Measurements from ENCODE around the gene SQSTM1.

Gene SQSTM1
- 211 to 540 (median 329) reads per million in 9 experiments for total RNA-seq

GRCh38 chr5:179820483-179821297 lies at the start of gene SQSTM1:
Gene SQSTM1 (plus strand): TSS chr5:179820905. CDS start chr5:179820937, 32 bp downstream.
- Mint-ChIP-seq H3K36me3 (ENCODE audit: insufficient read depth) (peaks cover 85% of the 10 kb centered on the region), H3K9me3 (no peaks in the 10 kb centered on the region), H3K4me1 (ENCODE audit: low read depth in 2 of 2) (peaks cover 37 to 48% of the 10 kb centered on the region in 2 donors), H3K4me3 (peak within 1 kb of the TSS; percentile 95 to 98), H3K27ac (peak within 1 kb of the TSS; percentile 99), H3K27me3 (no peaks in the 10 kb centered on the region)
- ATAC-seq (replicated peaks) (peak; percentile 42), DNase-seq (peak; percentile 77 to 85 (median 79))

GRCh38 chr5:179771311-179771895 lies 49.3 kb upstream of the SQSTM1 start:
- Mint-ChIP-seq H3K36me3 (ENCODE audit: insufficient read depth) (peaks cover 61% of the 10 kb centered on the region), H3K27me3 (no peaks in the 10 kb centered on the region), H3K4me3 (no peak overlapping the region), H3K4me1 (ENCODE audit: low read depth in 2 of 2) (no peaks in the 10 kb centered on the region), H3K9me3 (no peaks in the 10 kb centered on the region), H3K27ac (no peak overlapping the region)
- ATAC-seq (replicated peaks) = no peak
- DNase-seq = no peak

- Mint-ChIP-seq H3K4me3 (no peak overlapping the region), H3K36me3 (ENCODE audit: insufficient read depth) (peaks cover 58% of the 10 kb centered on the region), H3K27me3 (no peaks in the 10 kb centered on the region), H3K27ac (peak overlapping the region in 1 of 2 donors; percentile 63), H3K4me1 (ENCODE audit: low read depth in 2 of 2) (no peaks in the 10 kb centered on the region), H3K9me3 (no peaks in the 10 kb centered on the region)
- no peak for ATAC-seq (replicated peaks)
- DNase-seq = no peak
Measured at GRCh38 chr5:179772351-179772750, 48.4 kb upstream of the SQSTM1 start.

GRCh38 chr5:179773686-179774040 lies 47.0 kb upstream of the SQSTM1 start:
- DNase-seq = no peak
- ATAC-seq (replicated peaks) = no peak
- no peaks in the 10 kb centered on the region for H3K27me3 Mint-ChIP-seq
- H3K27ac Mint-ChIP-seq = peak overlapping the region in 1 of 2 donors; percentile 82
- no peak overlapping the region for H3K4me3 Mint-ChIP-seq
- no peaks in the 10 kb centered on the region for H3K9me3 Mint-ChIP-seq
- peaks cover 56% of the 10 kb centered on the region for H3K36me3 Mint-ChIP-seq (ENCODE audit: insufficient read depth)
- peaks cover 0 to 2% of the 10 kb centered on the region in 2 donors for H3K4me1 Mint-ChIP-seq (ENCODE audit: low read depth in 2 of 2)

GRCh38 chr5:179774442-179774841 lies 46.3 kb upstream of the SQSTM1 start:
- H3K27ac Mint-ChIP-seq = peak overlapping the region in 1 of 2 donors; percentile 59
- peaks cover 0 to 3% of the 10 kb centered on the region in 2 donors for H3K4me1 Mint-ChIP-seq (ENCODE audit: low read depth in 2 of 2)
- H3K36me3 Mint-ChIP-seq (ENCODE audit: insufficient read depth) = peaks cover 49% of the 10 kb centered on the region

GRCh38 chr5:179776411-179776938 lies 44.2 kb upstream of the SQSTM1 start:
- peaks cover 0 to 5% of the 10 kb centered on the region in 2 donors for H3K4me1 Mint-ChIP-seq (ENCODE audit: low read depth in 2 of 2)
- no peak overlapping the region for H3K4me3 Mint-ChIP-seq

More at GRCh38 chr5:179774442-179774841, 46.3 kb upstream of the SQSTM1 start:
- Mint-ChIP-seq H3K9me3 (no peaks in the 10 kb centered on the region), H3K27me3 (no peaks in the 10 kb centered on the region), H3K4me3 (no peak overlapping the region)
- ATAC-seq (replicated peaks) (no peak), DNase-seq (no peak)

GRCh38 chr5:179777456-179777855 lies 43.2 kb upstream of the SQSTM1 start:
- peak overlapping the region in 1 of 2 donors; percentile 78 for H3K27ac Mint-ChIP-seq
- peaks cover 0 to 5% of the 10 kb centered on the region in 2 donors for H3K4me1 Mint-ChIP-seq (ENCODE audit: low read depth in 2 of 2)
- DNase-seq (no peak), ATAC-seq (replicated peaks) (no peak)
- no peaks in the 10 kb centered on the region for H3K9me3 Mint-ChIP-seq
- H3K4me3 Mint-ChIP-seq = no peak overlapping the region
- peaks cover 23% of the 10 kb centered on the region for H3K36me3 Mint-ChIP-seq (ENCODE audit: insufficient read depth)
- no peaks in the 10 kb centered on the region for H3K27me3 Mint-ChIP-seq

More at GRCh38 chr5:179776411-179776938, 44.2 kb upstream of the SQSTM1 start:
- ATAC-seq (replicated peaks) (no peak), DNase-seq (no peak)
- Mint-ChIP-seq H3K9me3 (no peaks in the 10 kb centered on the region), H3K27ac (no peak overlapping the region), H3K27me3 (no peaks in the 10 kb centered on the region), H3K36me3 (ENCODE audit: insufficient read depth) (peaks cover 33% of the 10 kb centered on the region)

- DNase-seq (no peak), ATAC-seq (replicated peaks) (no peak)
- Mint-ChIP-seq H3K36me3 (ENCODE audit: insufficient read depth) (peaks cover 19% of the 10 kb centered on the region), H3K4me1 (ENCODE audit: low read depth in 2 of 2) (peaks cover 0 to 5% of the 10 kb centered on the region in 2 donors), H3K27me3 (no peaks in the 10 kb centered on the region), H3K9me3 (no peaks in the 10 kb centered on the region), H3K27ac (peak overlapping the region; percentile 72 to 78), H3K4me3 (no peak overlapping the region)
Measured at GRCh38 chr5:179777909-179778308, 42.8 kb upstream of the SQSTM1 start.

GRCh38 chr5:179778591-179778990 lies 42.1 kb upstream of the SQSTM1 start:
- DNase-seq (no peak), ATAC-seq (replicated peaks) (no peak)
- Mint-ChIP-seq H3K4me3 (no peak overlapping the region), H3K9me3 (no peaks in the 10 kb centered on the region), H3K27ac (peak overlapping the region; percentile 72 to 78), H3K4me1 (ENCODE audit: low read depth in 2 of 2) (peaks cover 0 to 5% of the 10 kb centered on the region in 2 donors), H3K36me3 (ENCODE audit: insufficient read depth) (peaks cover 15% of the 10 kb centered on the region), H3K27me3 (no peaks in the 10 kb centered on the region)

- H3K36me3 Mint-ChIP-seq (ENCODE audit: insufficient read depth) = peaks cover 8% of the 10 kb centered on the region
- no peak overlapping the region for H3K4me3 Mint-ChIP-seq
- no peaks in the 10 kb centered on the region for H3K9me3 Mint-ChIP-seq
- peaks cover 0 to 5% of the 10 kb centered on the region in 2 donors for H3K4me1 Mint-ChIP-seq (ENCODE audit: low read depth in 2 of 2)
- ATAC-seq (replicated peaks) = no peak
- no peaks in the 10 kb centered on the region for H3K27me3 Mint-ChIP-seq
- no peak for DNase-seq
- no peak overlapping the region for H3K27ac Mint-ChIP-seq
Measured at GRCh38 chr5:179779826-179780225, 40.9 kb upstream of the SQSTM1 start.

- Mint-ChIP-seq H3K27ac (no peak overlapping the region), H3K4me3 (no peak overlapping the region), H3K36me3 (ENCODE audit: insufficient read depth) (peaks cover 5% of the 10 kb centered on the region), H3K27me3 (no peaks in the 10 kb centered on the region), H3K9me3 (no peaks in the 10 kb centered on the region), H3K4me1 (ENCODE audit: low read depth in 2 of 2) (peaks cover 0 to 5% of the 10 kb centered on the region in 2 donors)
- ATAC-seq (replicated peaks) (no peak), DNase-seq (no peak)
Measured at GRCh38 chr5:179780362-179780761, 40.3 kb upstream of the SQSTM1 start.

- H3K27me3 Mint-ChIP-seq = no peaks in the 10 kb centered on the region
- H3K9me3 Mint-ChIP-seq = no peaks in the 10 kb centered on the region
- no peaks in the 10 kb centered on the region for H3K36me3 Mint-ChIP-seq (ENCODE audit: insufficient read depth)
- no peak overlapping the region for H3K4me3 Mint-ChIP-seq
- no peak for DNase-seq
- peak overlapping the region; percentile 23 to 41 for H3K27ac Mint-ChIP-seq
- no peak for ATAC-seq (replicated peaks)
- peaks cover 4 to 5% of the 10 kb centered on the region in 2 donors for H3K4me1 Mint-ChIP-seq (ENCODE audit: low read depth in 2 of 2)
Measured at GRCh38 chr5:179781846-179782245, 38.9 kb upstream of the SQSTM1 start.

GRCh38 chr5:179783128-179783527 lies 37.6 kb upstream of the SQSTM1 start:
- Mint-ChIP-seq H3K36me3 (ENCODE audit: insufficient read depth) (no peaks in the 10 kb centered on the region), H3K4me1 (ENCODE audit: low read depth in 2 of 2) (peaks cover 4 to 5% of the 10 kb centered on the region in 2 donors), H3K27me3 (no peaks in the 10 kb centered on the region), H3K4me3 (no peak overlapping the region), H3K27ac (no peak overlapping the region), H3K9me3 (no peaks in the 10 kb centered on the region)
- DNase-seq (no peak), ATAC-seq (replicated peaks) (no peak)

Measured in effector memory CD8-positive, alpha-beta T cell (primary cell).